Measurements from ENCODE around the gene CNPY2.
"Not testable (repeated sequence)": the region's sequence is repeated elsewhere in the genome, so short reads cannot be mapped to it uniquely, and the experiment has no call there.

Gene CNPY2

DNA sequence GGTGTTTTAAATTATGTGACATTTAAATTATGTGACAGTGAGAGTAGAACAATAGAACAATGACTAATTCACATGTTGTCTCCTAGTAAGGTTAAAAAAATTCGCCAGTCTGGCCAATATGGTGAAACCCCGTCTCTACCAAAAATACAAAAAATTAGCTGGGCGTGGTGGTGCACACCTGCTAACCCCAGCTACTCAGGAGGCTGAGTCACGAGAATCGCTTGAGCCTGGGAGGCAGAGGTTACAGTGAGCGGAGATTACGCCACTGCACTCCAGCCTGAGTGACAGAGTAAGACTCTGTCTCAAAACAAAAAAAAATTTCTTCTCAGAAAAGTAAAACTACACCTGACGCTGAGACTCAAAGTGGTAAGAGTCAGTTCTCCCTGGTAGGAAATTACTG lies 18.4 kb downstream of the CNPY2 start:
- DNase-seq, result no peak

DNA sequence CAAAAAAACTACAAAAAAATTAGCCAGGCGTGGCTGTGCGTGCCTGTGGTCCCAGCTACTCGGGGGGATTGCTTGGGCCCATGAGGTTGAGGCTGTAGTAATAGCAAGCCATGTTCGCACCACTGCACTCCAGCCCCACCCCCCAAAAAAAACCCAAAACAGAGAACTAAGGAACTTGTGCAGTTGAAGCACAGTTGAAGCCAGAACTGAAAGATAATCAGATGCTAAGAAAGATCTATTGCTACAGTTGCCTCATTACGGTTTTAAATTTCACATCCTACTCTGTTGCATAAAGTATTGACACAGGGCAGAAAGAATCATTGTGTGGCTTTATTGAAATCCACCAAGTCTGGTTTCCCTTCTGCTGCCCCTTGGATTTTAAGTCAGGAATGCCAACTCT lies 19.5 kb downstream of the CNPY2 start:
- DNase-seq, result no peak

DNA sequence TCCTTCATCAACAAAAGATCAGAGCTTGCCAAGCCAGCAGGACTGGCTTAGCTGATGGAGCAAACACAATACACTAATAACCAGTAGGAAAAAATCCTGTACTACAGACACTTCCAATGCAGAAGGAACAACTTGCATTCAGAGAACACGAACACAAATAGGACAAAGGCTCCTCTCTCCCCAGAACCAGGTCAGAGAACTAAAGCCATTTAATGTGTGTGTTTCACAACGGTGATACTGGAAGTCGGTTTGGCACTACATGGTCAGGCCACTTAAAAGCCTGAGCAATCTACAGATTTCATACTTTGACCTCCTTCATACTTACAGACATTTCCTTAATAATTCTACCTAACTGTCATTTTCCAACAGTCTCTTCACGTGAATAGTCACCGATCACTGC lies 22.0 kb downstream of the CNPY2 start:
- DNase-seq, result no peak

DNA sequence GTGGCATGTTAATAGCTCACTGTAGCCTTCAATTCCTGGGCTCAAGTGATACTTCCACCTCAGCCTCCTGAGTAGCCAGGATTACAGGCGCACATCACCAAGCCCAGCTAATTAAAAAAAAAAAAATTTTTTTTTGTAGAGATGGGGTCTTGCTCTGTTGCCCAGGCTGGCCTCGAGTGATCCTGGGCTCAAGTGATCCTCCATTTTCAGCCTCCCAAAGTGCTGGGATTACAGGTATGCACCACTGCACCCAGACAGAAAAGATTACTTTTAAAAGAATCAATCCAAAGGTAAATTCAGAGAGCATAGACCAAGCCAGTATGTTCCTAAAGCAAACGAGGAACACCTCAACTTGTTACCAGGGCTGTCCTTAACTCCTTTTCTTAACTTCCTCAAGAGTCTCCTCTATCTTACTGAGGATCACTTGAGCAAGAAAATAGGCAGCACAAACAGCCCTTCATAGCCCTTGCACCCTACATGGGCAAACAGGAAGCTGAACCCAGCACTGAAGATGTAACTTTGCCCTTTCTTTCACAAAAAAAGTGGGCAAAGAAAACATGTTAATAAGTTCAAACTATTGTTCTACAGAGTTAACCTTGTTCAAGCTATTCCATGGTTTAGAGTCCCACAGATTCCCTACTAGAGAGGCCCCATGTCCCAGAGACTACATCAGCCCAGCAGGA lies 26.9 kb downstream of the CNPY2 start:
- no peak for DNase-seq

DNA sequence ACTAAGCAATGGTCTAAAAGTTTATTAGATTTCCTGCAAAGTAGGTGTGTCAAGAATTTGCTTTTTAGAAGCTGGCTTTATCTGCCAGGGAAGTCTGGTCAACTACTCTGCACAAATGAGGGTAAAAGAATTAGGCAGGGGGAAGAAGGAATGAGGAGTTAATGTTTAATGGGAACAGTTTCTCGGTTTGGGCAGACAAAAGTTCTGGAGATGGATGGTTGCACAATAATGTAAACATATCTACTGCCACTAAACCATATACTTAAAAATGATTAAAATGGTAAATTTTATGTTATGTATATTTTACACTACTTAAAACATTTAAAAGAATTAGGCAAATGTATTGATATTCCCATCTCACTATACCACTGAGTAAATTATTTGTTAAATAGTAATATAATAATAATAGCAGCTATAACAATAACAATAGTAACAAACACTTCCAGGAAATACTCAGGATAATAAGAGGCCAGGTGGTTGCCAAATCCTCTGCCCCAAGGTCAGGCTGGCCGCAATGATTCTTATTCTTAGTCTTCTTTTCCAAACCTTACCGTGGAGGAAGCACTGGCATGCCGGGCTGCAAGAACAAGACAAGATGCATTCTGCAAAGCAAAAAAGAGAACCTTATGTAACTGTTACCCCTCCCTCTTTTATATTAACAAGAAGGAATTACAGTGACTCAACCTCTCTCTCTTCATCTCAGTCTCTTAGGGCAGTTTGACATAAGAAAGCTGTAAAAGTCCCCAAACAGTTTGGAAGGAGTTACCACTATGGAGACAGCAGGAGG lies 29.6 kb downstream of the CNPY2 start:
- no peak for DNase-seq

DNA sequence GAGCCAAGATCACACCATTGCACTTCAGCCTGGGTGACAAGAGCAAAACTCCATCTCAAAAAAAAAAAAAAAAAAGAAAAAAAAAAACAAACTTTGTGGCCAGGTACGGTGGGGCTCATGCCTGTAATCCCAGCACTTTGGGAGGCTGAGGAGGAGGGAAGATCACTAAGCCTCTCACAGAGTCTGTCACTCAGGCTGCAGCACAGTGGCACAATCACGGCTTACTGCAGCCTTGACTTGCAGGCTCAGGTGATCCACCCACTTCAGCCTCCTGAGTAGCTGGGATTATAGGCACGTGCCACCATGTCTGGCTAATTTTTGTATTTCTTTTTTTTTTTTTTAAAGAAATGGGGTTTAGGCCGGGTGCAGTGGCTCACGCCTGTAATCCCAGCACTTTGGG lies 31.5 kb downstream of the CNPY2 start:
- not testable (repeated sequence) for DNase-seq

DNA sequence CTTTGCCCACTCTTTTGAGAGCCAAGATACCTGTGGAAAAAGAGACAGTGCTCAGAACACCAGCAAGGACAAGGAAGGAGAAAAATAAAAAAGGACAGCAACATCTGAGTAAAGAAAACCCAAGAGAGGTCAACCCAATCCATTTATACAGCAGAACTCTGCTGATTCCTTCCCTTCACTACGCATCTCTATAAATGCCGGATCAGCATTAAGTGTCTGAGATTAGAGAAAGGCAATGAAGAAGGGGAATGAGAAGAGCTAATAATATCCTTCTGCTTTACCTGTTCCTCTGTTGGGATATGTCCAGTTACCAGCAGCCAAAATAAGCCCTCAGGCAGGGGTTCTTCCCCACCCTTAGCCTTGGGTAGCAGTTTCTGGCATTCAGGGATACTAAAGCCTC lies 33.2 kb downstream of the CNPY2 start:
- DNase-seq, result no peak

DNA sequence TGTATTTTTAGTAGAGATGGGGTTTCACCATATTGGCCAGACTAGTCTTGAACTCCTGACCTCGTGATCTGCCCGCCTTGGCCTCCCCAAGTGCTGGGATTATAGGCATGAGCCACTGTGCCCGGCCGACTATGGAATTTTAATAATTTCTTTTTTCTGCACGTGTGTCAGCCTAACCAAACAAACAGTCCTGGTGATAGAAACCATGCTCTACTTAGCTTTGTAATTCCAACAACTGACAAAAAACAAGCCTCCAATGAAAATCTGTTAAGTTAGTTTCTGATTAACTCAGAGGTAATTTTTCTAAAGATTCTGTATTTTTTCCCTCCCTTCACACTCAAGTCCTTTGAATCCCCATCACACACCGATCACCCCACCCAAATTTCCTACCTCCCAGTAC lies 33.8 kb downstream of the CNPY2 start:
- no peak for DNase-seq

DNA sequence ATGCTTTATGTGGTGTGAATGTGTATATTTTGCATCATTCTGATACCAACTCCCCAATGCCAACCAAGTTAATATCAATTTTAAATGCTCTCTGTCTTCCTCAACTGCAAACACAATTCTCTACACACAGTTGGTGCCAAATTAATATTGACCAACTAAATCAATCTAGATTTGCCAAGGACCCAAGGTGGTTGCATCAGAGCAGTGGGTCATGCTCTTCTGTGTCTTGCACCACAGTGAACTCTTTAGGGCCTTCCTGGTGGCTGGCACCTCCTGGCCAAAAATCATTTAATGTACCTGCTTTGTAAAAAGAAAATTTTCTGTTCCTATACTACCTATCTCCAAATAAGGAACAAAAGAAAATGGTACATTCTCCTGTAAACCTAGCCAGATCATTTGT lies 34.9 kb downstream of the CNPY2 start:
- DNase-seq, result no peak

DNA sequence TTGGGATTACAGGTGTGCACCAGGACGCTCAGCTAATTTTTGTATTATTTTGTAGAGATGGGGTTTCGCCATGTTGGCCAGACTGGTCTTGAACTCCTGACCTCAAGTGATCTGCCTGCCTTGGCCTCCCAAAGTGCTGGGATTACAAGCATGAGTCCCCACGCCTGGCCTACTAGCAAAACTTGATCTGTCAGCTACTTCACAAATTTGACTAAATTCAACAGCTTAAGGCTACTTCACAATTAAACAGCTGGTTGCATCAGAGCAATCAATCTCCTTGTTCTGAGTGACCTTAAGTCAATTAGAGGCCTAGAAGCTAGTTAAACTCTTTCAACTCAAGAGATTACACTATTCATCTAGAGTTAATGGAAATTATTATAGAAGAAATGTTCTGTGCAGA lies 36.9 kb downstream of the CNPY2 start:
- DNase-seq, result no peak

DNA sequence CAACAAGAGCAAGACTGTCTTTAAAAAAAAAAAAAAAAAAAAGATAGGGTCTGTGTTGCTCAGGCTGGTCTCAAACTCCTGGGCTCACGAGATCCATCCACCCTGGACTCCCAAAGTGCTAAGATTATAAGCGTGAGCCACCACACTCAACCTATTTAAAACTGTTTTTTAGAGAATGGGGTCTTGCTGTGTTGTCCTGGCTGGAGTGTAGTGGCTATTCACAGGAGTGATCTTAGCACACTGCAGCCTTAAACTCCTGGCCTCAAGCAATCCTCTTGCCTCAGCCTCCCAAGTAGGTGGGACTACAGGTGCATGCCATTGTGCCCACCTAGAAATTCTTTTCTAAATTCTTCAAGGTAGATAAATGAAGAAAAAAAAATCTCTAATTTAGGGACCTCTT lies 41.5 kb downstream of the CNPY2 start:
- no peak for DNase-seq

DNA sequence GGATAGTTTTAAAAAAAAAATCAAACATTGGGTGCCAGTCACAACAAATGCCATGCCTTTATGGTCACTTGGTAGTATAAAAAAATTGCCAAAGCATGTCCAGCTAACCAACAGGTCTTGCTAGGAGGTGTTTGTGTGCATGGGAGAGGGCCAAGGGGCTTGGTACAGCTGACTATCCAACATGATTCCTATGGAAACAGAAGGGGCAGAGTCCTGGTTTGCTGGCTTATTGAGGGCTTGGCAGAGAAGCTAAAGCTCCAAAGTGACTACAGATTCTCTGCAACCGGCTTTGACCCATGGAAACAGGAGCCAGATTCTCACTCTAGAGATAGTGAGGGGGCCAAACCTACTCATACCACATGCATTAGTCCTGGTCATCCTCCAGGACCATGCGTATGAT lies 43.3 kb downstream of the CNPY2 start:
- not testable (repeated sequence) for DNase-seq

DNA sequence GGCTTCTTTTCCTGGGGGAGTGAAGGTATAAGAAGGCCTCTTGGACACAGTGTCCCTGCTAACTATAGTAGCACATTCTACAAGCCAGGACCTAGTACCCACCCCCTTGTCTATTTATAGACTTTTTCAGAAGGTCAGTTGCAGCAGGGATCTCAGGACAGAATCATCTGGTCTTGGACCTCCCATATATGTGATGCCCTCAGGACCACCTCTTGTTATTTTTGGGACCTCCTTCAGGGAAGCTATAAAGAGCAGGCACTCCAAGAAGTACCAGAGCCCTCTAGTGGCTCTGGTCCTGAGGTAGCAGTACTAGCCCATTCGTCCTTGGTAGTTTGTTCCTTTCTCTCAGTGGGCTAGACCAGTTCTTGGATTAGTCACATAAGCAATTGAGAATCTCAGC lies 44.8 kb downstream of the CNPY2 start:
- DNase-seq, result peak; percentile 7

DNA sequence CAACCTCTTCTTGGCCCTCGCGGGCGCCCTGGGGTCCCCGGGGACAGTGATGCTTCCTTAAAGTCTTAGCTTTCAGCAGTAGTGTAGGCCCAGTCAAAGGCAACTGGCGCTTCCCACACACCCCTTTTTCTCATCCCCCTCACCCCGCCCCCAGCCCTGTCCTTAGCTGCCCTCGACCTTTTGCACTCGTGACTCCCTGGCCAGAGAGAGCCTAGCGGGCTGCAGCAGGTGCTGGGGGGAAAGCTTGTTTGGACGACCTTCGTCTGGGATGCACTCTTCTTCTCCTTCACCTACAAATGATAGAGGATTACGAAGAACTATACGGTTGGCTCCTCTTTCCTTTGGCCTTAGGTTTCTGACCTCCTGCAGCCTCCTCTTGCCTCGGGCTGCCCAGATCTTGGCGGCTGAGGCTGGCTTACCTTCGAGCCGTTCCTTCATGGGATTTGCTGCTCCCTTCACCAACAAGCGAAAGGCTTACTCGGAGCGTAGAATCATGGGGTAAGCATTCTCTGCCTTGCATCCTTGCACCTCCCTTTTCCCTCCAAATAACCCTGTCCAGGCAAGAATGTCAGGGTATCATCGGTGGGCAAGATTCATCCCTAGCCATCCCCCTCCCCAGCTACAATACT lies 48.2 kb downstream of the CNPY2 start:
- DNase-seq, result no peak

DNA sequence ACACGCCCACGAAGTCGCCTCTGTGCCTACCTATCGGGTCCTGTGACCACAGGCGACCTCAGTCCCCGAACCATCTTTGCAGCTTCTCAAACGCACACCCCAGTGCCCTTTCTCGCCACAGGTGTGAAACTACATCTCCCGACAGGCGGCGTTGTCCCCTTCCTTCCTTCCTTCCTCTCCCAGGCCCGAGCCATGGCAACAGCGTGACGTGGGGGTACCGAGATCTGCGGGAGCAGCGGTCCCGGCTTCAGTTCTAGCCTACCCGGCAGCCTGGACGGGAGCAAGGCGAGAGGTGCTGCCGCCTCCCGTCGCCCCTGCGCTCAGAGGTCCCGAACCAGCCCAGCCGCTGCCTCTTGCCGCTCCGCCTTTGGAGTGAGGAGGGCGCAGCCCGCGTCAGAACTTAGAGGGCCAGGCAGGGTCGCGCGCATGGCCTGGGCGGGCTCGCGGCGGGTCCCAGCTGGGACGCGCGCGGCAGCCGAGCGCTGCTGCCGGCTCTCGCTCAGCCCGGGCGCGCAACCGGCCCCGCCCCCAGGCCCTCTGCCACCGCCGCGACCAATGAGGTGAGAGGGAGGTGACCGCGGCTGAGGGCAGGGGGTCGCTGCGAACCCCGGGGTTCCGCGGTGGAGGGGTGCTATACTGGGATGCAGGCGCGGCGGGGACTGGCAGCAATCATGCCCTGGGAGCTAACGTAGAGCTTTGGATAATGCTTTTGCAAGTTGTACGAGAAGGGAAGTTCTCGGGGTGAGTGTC lies 48.9 kb downstream of the CNPY2 start, which contains the start of gene COQ10A:
TSS of gene COQ10A (plus strand) at position 250 of the 750 bp plus-strand sequence. CDS start at position 427, 177 bp downstream.
- peak; percentile 94 for DNase-seq

DNA sequence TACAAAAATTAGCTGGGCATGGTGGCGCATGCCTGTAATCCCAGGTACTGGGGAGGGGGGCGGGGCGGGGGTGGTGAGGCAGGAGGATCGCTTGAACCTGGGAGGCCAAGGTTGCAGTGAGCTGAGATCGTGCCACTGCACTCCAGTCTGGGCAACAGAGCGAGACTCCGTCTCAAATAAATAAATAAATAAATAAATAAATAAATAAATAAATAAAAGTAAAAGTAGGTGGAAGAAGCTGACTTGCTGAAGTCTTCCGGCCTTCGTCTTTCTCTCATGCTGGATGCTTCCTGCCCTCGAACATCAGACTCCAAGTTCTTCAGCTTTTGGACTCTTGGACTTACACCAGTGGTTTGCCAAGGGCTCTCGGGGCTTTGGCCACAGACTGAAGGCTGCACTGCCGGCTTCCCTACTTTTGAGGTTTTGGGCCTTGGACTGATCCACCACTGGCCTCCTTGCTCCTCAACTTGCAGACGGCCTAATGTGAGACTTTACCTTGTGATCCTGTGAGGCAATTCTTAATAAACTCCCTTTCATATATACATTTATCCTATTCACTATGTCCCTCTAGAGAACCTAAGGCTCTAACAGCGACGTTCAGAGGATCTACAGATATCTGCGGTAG lies 49.6 kb downstream of the CNPY2 start:
- DNase-seq, result not testable (repeated sequence)

DNA sequence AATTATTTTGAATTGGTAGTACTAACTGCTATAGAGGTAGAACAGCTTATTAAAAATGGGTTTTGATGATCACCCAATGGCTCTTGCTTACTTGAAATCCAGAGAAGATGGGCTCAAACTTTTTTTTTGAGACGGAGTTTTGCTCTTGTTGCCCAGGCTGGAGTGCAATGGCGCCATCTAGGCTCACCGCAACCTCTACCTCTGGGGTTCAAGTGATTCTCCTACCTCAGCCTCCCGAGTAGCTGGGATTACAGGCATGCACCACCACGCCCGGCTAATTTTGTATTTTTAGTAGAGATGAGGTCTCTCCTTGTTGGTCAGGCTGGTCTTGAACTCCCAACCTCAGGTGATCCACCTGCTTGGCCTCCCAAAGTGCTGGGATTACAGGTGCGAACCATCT lies 52.8 kb downstream of the CNPY2 start:
- DNase-seq, result not testable (repeated sequence)

DNA sequence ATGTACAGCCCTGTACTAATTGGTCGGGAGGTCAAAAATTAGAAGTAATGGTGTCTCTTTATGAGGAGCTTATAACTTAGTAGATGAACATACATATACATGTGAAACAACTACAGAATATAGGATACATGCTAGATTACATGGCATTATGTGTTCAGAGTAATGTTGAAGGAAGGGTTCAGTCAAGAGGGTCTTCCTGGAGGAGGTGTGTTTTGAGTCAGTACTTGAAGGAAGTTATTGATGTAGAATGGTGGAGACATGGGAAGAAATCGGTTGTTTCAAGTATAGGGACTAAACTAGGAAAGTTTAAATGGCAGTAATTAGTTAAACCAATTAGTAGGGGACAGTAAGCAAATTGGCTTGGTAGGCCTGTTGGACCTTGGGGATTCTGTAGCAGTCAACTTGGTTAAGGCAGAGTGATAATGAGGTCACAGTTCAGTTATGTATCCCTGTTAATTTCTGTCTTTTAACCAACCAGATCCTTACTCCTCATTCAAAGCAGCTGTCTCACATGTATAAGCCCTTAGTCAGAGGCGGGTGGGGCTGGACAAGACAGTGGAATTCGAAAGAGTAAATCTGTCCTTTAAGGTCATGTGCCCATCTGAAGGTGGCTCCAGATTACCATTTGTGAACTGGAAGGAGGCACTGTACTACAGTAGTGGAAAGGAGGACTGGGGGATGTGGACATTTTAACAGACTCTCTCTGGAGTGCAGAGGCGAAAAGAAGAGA lies 54.1 kb downstream of the CNPY2 start:
- no peak for DNase-seq

DNA sequence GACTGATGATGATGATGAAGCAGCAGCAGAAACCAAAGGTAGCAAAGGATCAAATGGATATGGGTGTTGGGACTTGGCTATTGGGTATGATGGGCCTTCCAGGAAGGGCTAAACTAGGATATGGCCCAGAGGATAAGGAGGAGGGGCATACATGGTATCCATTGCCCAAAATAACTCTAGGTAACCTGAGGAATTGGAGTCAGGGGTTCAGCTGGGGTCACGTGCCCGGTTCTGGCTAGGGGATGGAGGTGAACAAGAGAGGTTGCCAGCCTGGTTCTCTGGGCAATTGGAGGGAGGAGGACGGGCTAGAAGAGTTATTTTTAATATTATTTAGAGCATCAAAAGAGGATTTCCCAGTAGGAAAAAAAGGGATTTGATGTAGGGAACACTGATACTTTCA lies 54.9 kb downstream of the CNPY2 start:
- DNase-seq, result no peak

DNA sequence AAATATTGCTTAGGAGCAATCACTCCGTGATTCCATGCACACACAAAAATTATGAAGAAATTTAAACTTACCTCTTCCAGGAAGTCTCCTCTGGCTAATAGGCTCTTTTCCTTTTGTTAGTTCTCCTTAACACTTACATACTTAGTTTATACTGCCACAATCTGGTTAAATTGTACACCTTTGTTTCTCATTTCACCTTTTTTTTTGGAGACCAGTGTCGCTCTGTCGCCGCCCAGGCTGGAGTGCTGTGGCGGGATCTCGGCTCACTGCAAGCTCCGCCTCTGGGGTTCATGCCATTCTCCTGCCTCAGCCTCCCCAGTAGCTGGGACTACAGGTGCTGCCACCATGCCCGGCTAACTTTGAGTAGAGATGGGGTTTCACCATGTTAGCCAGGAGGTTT lies 55.4 kb downstream of the CNPY2 start:
- no peak for DNase-seq
